Measurements from ENCODE around the gene MYL11.

The MYL11 gene

DNA sequence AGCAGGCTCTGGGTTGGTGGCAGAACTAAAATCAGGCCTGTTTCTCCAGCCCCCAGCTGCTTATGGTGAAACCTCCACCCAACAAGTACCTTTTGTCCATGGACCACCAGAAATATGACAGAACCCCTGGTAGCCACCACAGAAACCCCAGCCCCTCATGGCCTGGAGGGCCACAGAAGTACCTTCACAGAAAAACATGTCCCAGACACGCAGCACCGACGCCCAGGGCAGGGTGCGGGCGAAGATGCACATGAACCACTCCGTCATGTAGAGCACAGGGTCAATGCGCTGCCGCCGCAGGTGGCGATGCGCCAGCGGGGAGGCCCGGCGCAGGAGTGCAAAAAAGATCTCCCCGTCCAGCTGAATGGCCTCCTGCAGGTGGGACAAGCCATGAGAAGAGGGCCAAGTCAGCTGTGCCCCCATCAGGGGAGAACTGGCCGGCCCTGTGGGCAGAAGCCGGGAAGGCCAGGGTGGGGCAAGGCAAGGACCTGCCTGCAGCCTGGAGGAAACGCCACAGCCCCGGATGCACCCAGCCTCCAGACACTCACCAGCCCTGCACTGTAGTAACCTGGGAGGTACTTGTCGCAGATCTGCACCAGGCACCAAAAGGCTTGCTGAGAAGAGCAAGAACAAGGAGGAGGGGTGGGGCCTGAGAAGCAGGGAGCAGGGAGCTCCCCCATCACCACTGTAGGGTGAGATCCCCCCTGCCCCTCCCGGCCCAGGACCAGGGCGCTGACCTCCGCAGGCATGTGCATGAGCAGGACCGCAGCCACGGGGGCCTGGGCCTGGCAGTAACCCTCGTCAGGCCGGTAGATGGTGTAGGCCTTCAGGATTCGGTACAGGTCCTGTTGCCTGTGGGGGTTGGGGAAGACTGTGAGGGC lies 15.4 kb upstream of the MYL11 start:
- ATAC-seq: no peak
- no peak for TF ChIP-seq BACH2 (CRISPR knock-in tag; IDR thresholded peaks at IDR 0.05; ENCODE audit: borderline replicate concordance)
- no peak for TF ChIP-seq ZNF70 (CRISPR knock-in tag; IDR thresholded peaks at IDR 0.05)
- TF ChIP-seq ISL1 (CRISPR knock-in tag; IDR thresholded peaks at IDR 0.05): no peak
- no peak for TF ChIP-seq ZFP3 (CRISPR knock-in tag; IDR thresholded peaks at IDR 0.05)
- TF ChIP-seq ZC3H10 (CRISPR knock-in tag; IDR thresholded peaks at IDR 0.05): no peak
- TF ChIP-seq ESRRG (CRISPR knock-in tag; IDR thresholded peaks at IDR 0.05): no peak
- TF ChIP-seq ZFP30 (CRISPR knock-in tag; IDR thresholded peaks at IDR 0.05): no peak
- TF ChIP-seq, protein P1, sequence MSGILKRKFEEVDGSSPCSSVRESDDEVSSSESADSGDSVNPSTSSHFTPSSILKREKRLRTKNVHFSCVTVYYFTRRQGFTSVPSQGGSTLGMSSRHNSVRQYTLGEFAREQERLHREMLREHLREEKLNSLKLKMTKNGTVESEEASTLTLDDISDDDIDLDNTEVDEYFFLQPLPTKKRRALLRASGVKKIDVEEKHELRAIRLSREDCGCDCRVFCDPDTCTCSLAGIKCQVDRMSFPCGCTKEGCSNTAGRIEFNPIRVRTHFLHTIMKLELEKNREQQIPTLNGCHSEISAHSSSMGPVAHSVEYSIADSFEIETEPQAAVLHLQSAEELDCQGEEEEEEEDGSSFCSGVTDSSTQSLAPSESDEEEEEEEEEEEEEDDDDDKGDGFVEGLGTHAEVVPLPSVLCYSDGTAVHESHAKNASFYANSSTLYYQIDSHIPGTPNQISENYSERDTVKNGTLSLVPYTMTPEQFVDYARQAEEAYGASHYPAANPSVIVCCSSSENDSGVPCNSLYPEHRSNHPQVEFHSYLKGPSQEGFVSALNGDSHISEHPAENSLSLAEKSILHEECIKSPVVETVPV (CRISPR knock-in tag; IDR thresholded peaks at IDR 0.05): no peak
- TF ChIP-seq ARNTL (CRISPR knock-in tag; IDR thresholded peaks at IDR 0.05; ENCODE audit: borderline replicate concordance, low read depth): no peak
- no peak for TF ChIP-seq TSHZ2 (CRISPR knock-in tag; IDR thresholded peaks at IDR 0.05)
- TF ChIP-seq CREB5 (CRISPR knock-in tag; IDR thresholded peaks at IDR 0.05; ENCODE audit: low read depth): no peak
- no peak for TF ChIP-seq OSR1 (CRISPR knock-in tag; IDR thresholded peaks at IDR 0.05)
- TF ChIP-seq POU6F1 (CRISPR knock-in tag; IDR thresholded peaks at IDR 0.05; ENCODE audit: borderline replicate concordance, low read depth): no peak
- TF ChIP-seq TOX (CRISPR knock-in tag; IDR thresholded peaks at IDR 0.05; ENCODE audit: borderline replicate concordance): no peak
- TF ChIP-seq TCF4 (CRISPR knock-in tag; IDR thresholded peaks at IDR 0.05; ENCODE audit: borderline replicate concordance): no peak
- no peak for TF ChIP-seq GLIS3 (CRISPR knock-in tag; IDR thresholded peaks at IDR 0.05)
- no peak for TF ChIP-seq PPARA (CRISPR knock-in tag; IDR thresholded peaks at IDR 0.05; ENCODE audit: borderline replicate concordance)
- TF ChIP-seq CSDC2 (CRISPR knock-in tag; IDR thresholded peaks at IDR 0.05): no peak
- no peak for TF ChIP-seq RARB (CRISPR knock-in tag; IDR thresholded peaks at IDR 0.05)

DNA sequence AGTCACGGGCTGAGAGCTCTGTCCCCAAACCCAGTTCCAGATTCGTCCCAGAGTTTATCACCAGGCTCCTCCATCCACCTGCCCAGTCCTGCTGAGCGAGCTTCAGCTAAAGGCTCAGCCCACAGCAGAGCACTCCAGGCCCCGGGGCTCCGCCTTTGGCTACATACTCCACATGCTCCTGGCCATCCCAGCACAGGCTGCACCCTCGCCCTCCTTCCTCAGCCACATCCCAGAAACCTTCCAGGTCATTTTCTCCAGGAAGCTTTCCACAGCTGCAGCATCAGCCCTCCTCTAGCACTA lies 14.8 kb upstream of the MYL11 start:
- no peak for TF ChIP-seq SNAI2 (CRISPR knock-in tag; IDR thresholded peaks at IDR 0.05)
- no peak for ATAC-seq

DNA sequence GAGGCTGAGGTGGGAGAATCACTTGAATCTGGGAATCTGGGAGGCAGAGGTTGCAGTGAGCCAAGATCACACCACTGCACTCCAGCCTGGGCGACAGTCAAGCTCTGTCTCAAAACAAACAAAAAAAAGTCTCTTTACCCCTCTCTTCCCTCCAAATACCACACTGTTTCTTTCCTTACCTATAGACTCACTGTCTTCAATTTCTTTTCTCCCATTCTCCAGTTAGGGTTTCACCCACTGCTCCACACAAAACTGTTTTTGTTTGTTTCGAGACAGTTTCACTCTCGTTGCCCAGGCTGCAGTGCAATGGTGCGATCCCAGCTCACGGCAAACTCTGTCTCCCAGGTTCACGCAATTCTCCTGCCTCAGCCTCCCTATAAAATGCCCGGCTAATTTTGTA lies 13.4 kb upstream of the MYL11 start:
- TF ChIP-seq ZFP3 (CRISPR knock-in tag; IDR thresholded peaks at IDR 0.05) (no peak), CSDC2 (CRISPR knock-in tag; IDR thresholded peaks at IDR 0.05) (no peak), GLIS3 (CRISPR knock-in tag; IDR thresholded peaks at IDR 0.05) (no peak), ESRRG (CRISPR knock-in tag; IDR thresholded peaks at IDR 0.05) (no peak), CREB5 (CRISPR knock-in tag; IDR thresholded peaks at IDR 0.05; ENCODE audit: low read depth) (no peak), ARNTL (CRISPR knock-in tag; IDR thresholded peaks at IDR 0.05; ENCODE audit: borderline replicate concordance, low read depth) (no peak), TSHZ2 (CRISPR knock-in tag; IDR thresholded peaks at IDR 0.05) (no peak), ZNF70 (CRISPR knock-in tag; IDR thresholded peaks at IDR 0.05) (no peak)
- TF ChIP-seq, protein P1 (CRISPR knock-in tag; IDR thresholded peaks at IDR 0.05): no peak

More for the DNA sequence above, 13.4 kb upstream of the MYL11 start:
- no peak for ATAC-seq
